ENCODE data around the gene NR2C2AP.

GRCh38 chr19:19211499-19212420 is 8.5 kb upstream of the NR2C2AP start, which contains the start of gene NCAN:
- TF ChIP-seq CTCF (IDR thresholded peaks at IDR 0.05; ENCODE audit: low read depth, low read length, poor library complexity, severe bottlenecking) (no peak), EZH2phosphoT487 (IDR thresholded peaks at IDR 0.05; ENCODE audit: borderline replicate concordance, low read length) (no peak)

All from DOHH2 (cell line).